K562 (cell line): ENCODE measurements around the gene KCNG3. TPM values are rescaled to one million over a fixed set of nuclear protein-coding genes. Genes with fewer than 3 reads are reported as not detected.

Experiments
- ATAC-seq: fragments of 200-7000 bp; cut with Tn5 transposase; 3 replicates; pipeline ENCODE4 v1.9.1; 2020; ENCODE audit warnings: moderate library complexity
- BruUV-seq: library from RNA; stranded (reverse); fragments of 400-500 nt; replicated peaks from 2 replicates; lab custom pipeline; 2021; lab: Mats Ljungman, UMichigan
- CTCF ChIA-PET: fragments of 300-600 bp; formaldehyde crosslinking; extraction: SDS; loops from one replicate; lab custom pipeline; 2021; ENCODE audit warnings: low intra/inter-chr PET ratio; lab: Yijun Ruan, JAX
- POLR2A ChIA-PET: fragments of 300-600, 350-650 bp; sonication (Branson Sonifier 250); formaldehyde crosslinking; extraction: SDS; loops from one replicate; lab custom pipeline; 2021; ENCODE audit warnings: antibody characterized with exemption, inconsistent platforms; lab: Yijun Ruan, JAX
- DNase-seq, 4 experiments: peaks; one replicate each; pipeline versions ENCODE4 v3.0.0 to v3.0.0-alpha.2; 2011 to 2018; ENCODE audit warnings: low spot score in 3 of 4, mixed read lengths in 3 of 4; ENCODE audit errors: extremely low read depth in 1 of 4
- FAIRE-seq: peaks from 2 replicates; lab custom pipeline; 2011; peaks lifted over from hg19 to GRCh38; lab: Jason Lieb, UNC
- H2AFZ ChIP-seq: 2 replicates; pipeline ENCODE4 v1.6.0; 2011; ENCODE audit warnings: low read depth, low read length, control low read depth, inconsistent platforms
- H3K27ac ChIP-seq: fragments of 200-600 bp; 3 replicates; pipeline ENCODE4 v1.8.0; 2011; ENCODE audit warnings: low read depth, mild to moderate bottlenecking, control low read depth, inconsistent platforms, low read length, moderate library complexity, mixed read lengths; ENCODE audit errors: extremely low read depth
- H3K27me3 ChIP-seq, 2 experiments: fragments of 300-600 bp in 1 of 2; 2 replicates in 1 of 2; 3 replicates in 1 of 2; pipeline versions ENCODE4 v1.6.0 to v1.8.0; 2011; ENCODE audit warnings: inconsistent platforms in 2 of 2, low read length in 2 of 2, mild to moderate bottlenecking in 1 of 2, mixed read lengths in 1 of 2, moderate library complexity in 1 of 2; ENCODE audit not compliant: control insufficient read depth in 2 of 2, insufficient read depth in 2 of 2
- H3K36me3 ChIP-seq: fragments of 300-600 bp; 3 replicates; pipeline ENCODE4 v1.8.0; 2011; ENCODE audit warnings: mild to moderate bottlenecking, low read length, inconsistent platforms; ENCODE audit not compliant: control insufficient read depth, insufficient read depth
- H3K4me1 ChIP-seq, 2 experiments: fragments of 200-600 bp in 1 of 2; replicated peaks in 1 of 2; 2 replicates in 1 of 2; 3 replicates in 1 of 2; pipeline versions ENCODE4 v1.5.1 to v1.8.0; 2011; ENCODE audit warnings: inconsistent platforms in 2 of 2, low read length in 2 of 2, mild to moderate bottlenecking in 1 of 2, mixed read lengths in 1 of 2, moderate library complexity in 1 of 2; ENCODE audit not compliant: control insufficient read depth in 2 of 2, insufficient read depth in 2 of 2
- H3K4me2 ChIP-seq: 2 replicates; pipeline ENCODE4 v1.6.1; 2011; ENCODE audit warnings: low read length, control low read depth, inconsistent platforms, mixed read lengths; ENCODE audit not compliant: insufficient read depth
- H3K4me3 ChIP-seq: fragments of 200-600 bp; sonication (generic), shearing (Covaris generic); 2 replicates; pipeline ENCODE4 v1.5.1; 2016; ENCODE audit warnings: control low read depth, inconsistent platforms
- H3K79me2 ChIP-seq: fragments of 200-600 bp; 3 replicates; pipeline ENCODE4 v1.8.0; 2011; ENCODE audit warnings: low read length, inconsistent platforms; ENCODE audit not compliant: control insufficient read depth, insufficient read depth
- H3K9ac ChIP-seq, 2 experiments: 2 replicates each; pipeline versions ENCODE4 v1.6.0 to v1.6.1; 2011; ENCODE audit warnings: low read depth in 2 of 2, low read length in 2 of 2, control low read depth in 1 of 2, inconsistent platforms in 1 of 2, mild to moderate bottlenecking in 1 of 2, mixed read lengths in 1 of 2; ENCODE audit not compliant: insufficient read depth in 1 of 2
- H3K9me1 ChIP-seq: one replicate; pipeline ENCODE4 v1.6.0; 2011; ENCODE audit warnings: inconsistent platforms, mild to moderate bottlenecking, low read length, moderate library complexity; ENCODE audit not compliant: control insufficient read depth, insufficient read depth
- H3K9me3 ChIP-seq: replicated peaks from 2 replicates; pipeline ENCODE4 v1.5.1; 2011; ENCODE audit warnings: low read depth, low read length, inconsistent platforms; ENCODE audit not compliant: control insufficient read depth, insufficient read depth
- H4K20me1 ChIP-seq: replicated peaks from 2 replicates; pipeline ENCODE4 v1.6.1; 2011; ENCODE audit warnings: low read length, inconsistent platforms, mixed read lengths; ENCODE audit not compliant: control insufficient read depth, insufficient read depth
- BRCA1 ChIP-seq, 2 experiments: fragments of 450-650 bp in 1 of 2; sonication (generic) in 1 of 2; formaldehyde crosslinking in 1 of 2; IDR thresholded peaks; 2 replicates each; pipeline versions ENCODE4 v1.5.0 to v1.6.1; 2017 to 2020; ENCODE audit warnings: mild to moderate bottlenecking in 1 of 2, missing genetic modification reagents in 1 of 2
- CBX5 ChIP-seq: IDR thresholded peaks from 2 replicates; pipeline ENCODE4 v1.6.1; 2014; ENCODE audit warnings: low read depth, borderline replicate concordance
- ELF1 ChIP-seq: fragments of 200-800 bp; sonication (Bioruptor generic); IDR thresholded peaks from 2 replicates; pipeline ENCODE4 v1.6.1; 2016; ENCODE audit warnings: missing genetic modification characterization, missing compliant biosample characterization
- PURB ChIP-seq: sonication (generic); formaldehyde crosslinking; IDR thresholded peaks from 2 replicates; pipeline ENCODE4 v1.9.0; 2021; ENCODE audit warnings: low read depth, mild to moderate bottlenecking, missing genetic modification reagents
- SREBF1 ChIP-seq: fragments of 150-350 bp; IDR thresholded peaks from 2 replicates; pipeline ENCODE4 v1.6.1; 2014; ENCODE audit warnings: antibody characterized with exemption, low read depth, low read length, borderline replicate concordance
- SRF ChIP-seq, 2 experiments: fragments of 250-450, 450-650 bp in 1 of 2; sonication (Bioruptor Pico) in 1 of 2; sonication (generic) in 1 of 2; formaldehyde crosslinking; IDR thresholded peaks; 2 replicates each; pipeline versions ENCODE4 v1.5.0 to v1.5.1; 2020 to 2022; ENCODE audit warnings: mild to moderate bottlenecking in 1 of 2, missing genetic modification reagents in 1 of 2
- ZBTB1 ChIP-seq: sonication (generic); formaldehyde crosslinking; IDR thresholded peaks from 2 replicates; pipeline ENCODE4 v1.8.1; 2023; ENCODE audit warnings: missing genetic modification reagents, low read depth, mild to moderate bottlenecking, borderline replicate concordance
- in situ Hi-C: fragments of 300-500 bp; cut with MboI; formaldehyde crosslinking; loops from 4 replicates; pipeline ENCODE4 v1.15.0; 2018; ENCODE audit warnings: inconsistent platforms, mixed read lengths
- intact Hi-C: fragments of 100-400 bp; cut with micrococcal nuclease; formaldehyde crosslinking; loops from 2 replicates; pipeline ENCODE4 v1.14.2; 2022
- polyA plus RNA-seq, 8 experiments: library from polyadenylated mRNA; depleted of rRNA in 4 of 8; stranded (reverse) in 5 of 8; unstranded in 3 of 8; fragments of >200 nt; fragmentation: Nextera tagmentation in 2 of 8; fragmentation: Illumina TruSeq in 1 of 8; extraction: Ambion mirVana in 2 of 8; extraction: Trizol in 1 of 8; gene quantifications; 2 replicates each; pipeline versions ENCODE4 v1.2.1 to v1.2.3, GENCODE V29; 2011 to 2014; ENCODE audit warnings: inconsistent platforms in 1 of 8, missing spikeins in 1 of 8
- total RNA-seq, 7 experiments: library from RNA; depleted of rRNA in 6 of 7; stranded (reverse); fragments of >200 nt in 6 of 7; fragmentation: Illumina TruSeq in 2 of 7; extraction: Trizol in 2 of 7; gene quantifications; 2 replicates each; pipeline versions ENCODE4 v1.2.1 to v1.2.3, GENCODE V29; 2011 to 2021; ENCODE audit warnings: low replicate concordance in 1 of 7
- TF ChIP-seq, protein P1 (sequence below): fragments of 250-450 bp; sonication (Bioruptor Pico); IDR thresholded peaks from 2 replicates; pipeline ENCODE4 v1.8.0; 2022; ENCODE audit warnings: moderate library complexity, mild to moderate bottlenecking, inconsistent platforms

The KCNG3 gene
- total and polyA plus RNA-seq, 9 of the 15 experiments (the other 6 are each of a cell fraction or from before 2014, with no cell fraction given): not detected

- ChIA-PET CTCF (no interaction called here), POLR2A (no interaction called here)
- FAIRE-seq: no peak
- Histone ChIP-seq H3K79me2 (no peaks in the 10 kb centered on the region), H3K4me2 (no peak overlapping the region), H3K9me1 (no peaks in the 10 kb centered on the region), H3K9ac (no peak overlapping the region), H3K27ac (no peak overlapping the region), H3K4me3 (no peak overlapping the region), H3K4me1 (no peaks in the 10 kb centered on the region), H4K20me1 (no peaks in the 10 kb centered on the region), H3K9me3 (no peaks in the 10 kb centered on the region; the same call in 1 of the 2 replicates), H2AFZ (no peak overlapping the region), H3K27me3 (no peaks in the 10 kb centered on the region), H3K36me3 (no peaks in the 10 kb centered on the region)
- in situ Hi-C loops (no loop called here), intact Hi-C loops (no loop called here)
- no peak for DNase-seq
- BruUV-seq: no TSS peak
- no peak for ATAC-seq
- TF ChIP-seq CBX5 (no peak), SREBF1 (no peak), ZBTB1 (CRISPR knock-in tag) (no peak), ELF1 (tag) (no peak), BRCA1 (IDR thresholded peaks at IDR 0.05) (no peak), BRCA1 (CRISPR knock-in tag; IDR thresholded peaks at IDR 0.05) (no peak), SRF (CRISPR knock-in tag; IDR thresholded peaks at IDR 0.05) (no peak), PURB (CRISPR knock-in tag) (no peak)
- TF ChIP-seq, protein P1, sequence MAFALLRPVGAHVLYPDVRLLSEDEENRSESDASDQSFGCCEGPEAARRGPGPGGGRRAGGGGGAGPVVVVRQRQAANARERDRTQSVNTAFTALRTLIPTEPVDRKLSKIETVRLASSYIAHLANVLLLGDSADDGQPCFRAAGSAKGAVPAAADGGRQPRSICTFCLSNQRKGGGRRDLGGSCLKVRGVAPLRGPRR (CRISPR knock-in tag): no peak
Observed at GRCh38 chr2:42414648-42415047, 79.1 kb downstream of the KCNG3 start.
